ENCODE results near the gene RPL10A.

GRCh38 chr6:35454391-35455110 is 13.7 kb upstream of the RPL10A start:
- TF ChIP-seq, protein P1, sequence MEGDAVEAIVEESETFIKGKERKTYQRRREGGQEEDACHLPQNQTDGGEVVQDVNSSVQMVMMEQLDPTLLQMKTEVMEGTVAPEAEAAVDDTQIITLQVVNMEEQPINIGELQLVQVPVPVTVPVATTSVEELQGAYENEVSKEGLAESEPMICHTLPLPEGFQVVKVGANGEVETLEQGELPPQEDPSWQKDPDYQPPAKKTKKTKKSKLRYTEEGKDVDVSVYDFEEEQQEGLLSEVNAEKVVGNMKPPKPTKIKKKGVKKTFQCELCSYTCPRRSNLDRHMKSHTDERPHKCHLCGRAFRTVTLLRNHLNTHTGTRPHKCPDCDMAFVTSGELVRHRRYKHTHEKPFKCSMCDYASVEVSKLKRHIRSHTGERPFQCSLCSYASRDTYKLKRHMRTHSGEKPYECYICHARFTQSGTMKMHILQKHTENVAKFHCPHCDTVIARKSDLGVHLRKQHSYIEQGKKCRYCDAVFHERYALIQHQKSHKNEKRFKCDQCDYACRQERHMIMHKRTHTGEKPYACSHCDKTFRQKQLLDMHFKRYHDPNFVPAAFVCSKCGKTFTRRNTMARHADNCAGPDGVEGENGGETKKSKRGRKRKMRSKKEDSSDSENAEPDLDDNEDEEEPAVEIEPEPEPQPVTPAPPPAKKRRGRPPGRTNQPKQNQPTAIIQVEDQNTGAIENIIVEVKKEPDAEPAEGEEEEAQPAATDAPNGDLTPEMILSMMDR (conservative IDR thresholded peaks at IDR 0.05), result no peak
- no peak for TF ChIP-seq ZFX (IDR thresholded peaks at IDR 0.05)

Measured in C4-2B (cell line).